B cell (primary cell): Measurements from ENCODE around the gene PRELID3B. TPM values are rescaled to one million over a fixed set of nuclear protein-coding genes. Genes with fewer than 3 reads are reported as not detected.

Experiments used
- ATAC-seq: fragments of 200-7000 bp; cut with Tn5 transposase; one replicate; pipeline ENCODE4 v1.10.0; 2021; ENCODE audit warnings: low read depth, mild to moderate bottlenecking, moderate number of reproducible peaks, moderate library complexity
- CTCF ChIA-PET: fragments of 350-600 bp; sonication (Branson Sonifier 250); formaldehyde crosslinking; loops from one replicate; lab custom pipeline; 2021; ENCODE audit warnings: antibody characterized with exemption, inconsistent platforms; lab: Charles Lee
- POLR2A ChIA-PET: fragments of 350-600 bp; sonication (Branson Sonifier 250); formaldehyde crosslinking; loops from one replicate; lab custom pipeline; 2021; ENCODE audit warnings: antibody characterized with exemption; lab: Charles Lee
- DNase-seq: peaks from one replicate; pipeline ENCODE4 v3.0.0; 2013
- H2AFZ ChIP-seq: 2 replicates; pipeline ENCODE4 v1.6.1; 2012; ENCODE audit warnings: mild to moderate bottlenecking, low read depth, low read length; ENCODE audit not compliant: insufficient read depth, poor library complexity, severe bottlenecking
- H3K27ac ChIP-seq, 2 donors: 1 replicate in 1 of 2; 2 replicates in 1 of 2; pipeline ENCODE4 v1.5.1; 2012 to 2013; ENCODE audit warnings: low read length in 2 of 2, mild to moderate bottlenecking in 2 of 2, moderate library complexity in 1 of 2
- H3K27me3 ChIP-seq, 4 experiments: fragments of 200-600 bp in 1 of 4; sonication (generic) in 1 of 4; replicated peaks in 1 of 4; 1 replicate in 2 of 4; 2 replicates in 2 of 4; pipeline versions ENCODE4 v1.6.1 to v1.7.0; 2013 to 2016; ENCODE audit warnings: low read length in 3 of 4, mild to moderate bottlenecking in 2 of 4, mixed read lengths in 1 of 4, moderate library complexity in 1 of 4; ENCODE audit not compliant: insufficient read depth in 4 of 4, control insufficient read depth in 3 of 4; ENCODE audit errors: control extremely low read depth in 1 of 4
- H3K36me3 ChIP-seq, 2 experiments: replicated peaks in 1 of 2; 1 replicate in 1 of 2; 2 replicates in 1 of 2; pipeline versions ENCODE4 v1.6.1 to v1.7.1; 2013; ENCODE audit warnings: low read length in 1 of 2; ENCODE audit not compliant: insufficient read depth in 2 of 2, control insufficient read depth in 1 of 2; ENCODE audit errors: control extremely low read depth in 1 of 2, extremely low read depth in 1 of 2
- H3K4me1 ChIP-seq, 2 donors: fragments of 200-600 bp in 1 of 2; sonication (generic) in 1 of 2; 1 replicate in 1 of 2; 2 replicates in 1 of 2; pipeline versions ENCODE4 v1.5.1 to v1.6.1; 2013 to 2017; ENCODE audit warnings: low read length in 2 of 2; ENCODE audit not compliant: control insufficient read depth in 2 of 2, insufficient read depth in 2 of 2
- H3K4me2 ChIP-seq: replicated peaks from 2 replicates; pipeline ENCODE3; 2012; ENCODE audit warnings: mild to moderate bottlenecking, low read depth, low read length; ENCODE audit not compliant: poor library complexity, severe bottlenecking
- H3K4me3 ChIP-seq, 5 experiments: fragments of 200-600 bp in 1 of 5; sonication (generic) in 1 of 5; 1 replicate in 3 of 5; 2 replicates in 2 of 5; pipeline versions ENCODE4 v1.5.1 to v1.7.0; 2011 to 2016; ENCODE audit warnings: low read length in 4 of 5, mild to moderate bottlenecking in 4 of 5, low read depth in 2 of 5, control low read depth in 1 of 5, moderate library complexity in 1 of 5; ENCODE audit not compliant: insufficient read depth in 1 of 5; ENCODE audit errors: control extremely low read depth in 1 of 5, extremely low read depth in 1 of 5
- H3K79me2 ChIP-seq: fragments of 200-600 bp; sonication (generic); one replicate; pipeline ENCODE4 v1.6.0; 2016; ENCODE audit warnings: low read length; ENCODE audit not compliant: control insufficient read depth, insufficient read depth
- H3K9ac ChIP-seq: fragments of 200-600 bp; sonication (generic); 2 replicates; pipeline ENCODE4 v1.6.1; 2017; ENCODE audit warnings: mild to moderate bottlenecking, low read length, moderate library complexity
- H3K9me3 ChIP-seq, 3 donors: one replicate each; pipeline versions ENCODE4 v1.6.1 to v1.7.1; 2013; ENCODE audit warnings: low read length in 2 of 3; ENCODE audit not compliant: control insufficient read depth in 2 of 3, insufficient read depth in 1 of 3; ENCODE audit errors: control extremely low read depth in 1 of 3
- H4K20me1 ChIP-seq: 2 replicates; pipeline ENCODE4 v1.6.0; 2012; ENCODE audit warnings: mild to moderate bottlenecking, low read length; ENCODE audit not compliant: insufficient read depth, control insufficient read depth, poor library complexity, severe bottlenecking
- H3K27ac Mint-ChIP-seq: one replicate; pipeline ENCODE4 v1.8.0; 2021; ENCODE audit warnings: mixed read lengths
- H3K27me3 Mint-ChIP-seq: one replicate; pipeline ENCODE4 v1.8.0; 2021; ENCODE audit warnings: mixed read lengths
- H3K4me1 Mint-ChIP-seq: one replicate; pipeline ENCODE4 v1.8.0; 2021; ENCODE audit warnings: mixed read lengths
- H3K4me3 Mint-ChIP-seq: one replicate; pipeline ENCODE4 v1.8.0; 2021; ENCODE audit warnings: mixed read lengths
- H3K9me3 Mint-ChIP-seq: one replicate; pipeline ENCODE4 v1.8.0; 2022; ENCODE audit warnings: mixed read lengths; ENCODE audit not compliant: insufficient read depth
- EZH2 ChIP-seq: IDR thresholded peaks from 2 replicates; pipeline ENCODE4 v1.6.1; 2012; ENCODE audit warnings: borderline replicate concordance, low read depth, mild to moderate bottlenecking, moderate library complexity, low read length; ENCODE audit not compliant: insufficient read depth, poor library complexity, severe bottlenecking
- WGBS: methylation state at CpG from one replicate; pipeline ENCODE4 v1.1.5; 2013; ENCODE audit warnings: missing lambda C conversion rate; ENCODE audit not compliant: insufficient coverage; 5-methylcytosine and 5-hydroxymethylcytosine counted together
- intact Hi-C: fragments of 100-400 bp; cut with micrococcal nuclease; formaldehyde crosslinking; loops from one replicate; pipeline ENCODE4 v1.10.0; 2022
- polyA plus RNA-seq: library from polyadenylated mRNA; depleted of rRNA; stranded (reverse); fragments of >200 nt; gene quantifications from 2 replicates; pipeline ENCODE4 v1.2.3, GENCODE V29; 2012
- total RNA-seq, 2 donors: library from RNA; stranded (reverse); fragments of 120-200 nt in 1 of 2; gene quantifications; 1 replicate in 1 of 2; 2 replicates in 1 of 2; pipeline versions ENCODE4 v1.2.3 to v1.2.4, GENCODE V29; 2013 to 2022
- TF ChIP-seq, protein P1 (sequence below): fragments of 200-600 bp; IDR thresholded peaks from one replicate; pipeline ENCODE4 v1.8.0; 2022; ENCODE audit warnings: antibody characterized with exemption, mild to moderate bottlenecking

The PRELID3B gene
- total and polyA plus RNA-seq, 2 donors (not counting 1 experiment from before 2014, with no cell fraction given): 24.1 to 46.8 TPM

- POLR2A ChIA-PET: interaction anchor here (0.6 kb wide), 1 partner anchor 66 kb away, joined by 6 read pairs; no protein-coding TSS in a partner anchor
- peaks cover 29% of the 10 kb centered on the region for H3K27me3 Mint-ChIP-seq
- intact Hi-C loops: no loop called here
- no peaks in the 10 kb centered on the region for H3K9me3 Mint-ChIP-seq
- DNase-seq (peak; percentile 35), ATAC-seq (no peak)
- H3K79me2 ChIP-seq: no peaks in the 10 kb centered on the region
- CTCF ChIA-PET: interaction anchor here (0.7 to 8.7 kb wide), 17 partner anchors 11 to 215 kb away, joined by 3 to 435 read pairs (median 3); no protein-coding TSS in a partner anchor
- no peak overlapping the region for H3K4me3 ChIP-seq
- H3K4me1 ChIP-seq: peaks cover 3 to 7% of the 10 kb centered on the region in 2 donors
- no peak overlapping the region for H3K4me3 Mint-ChIP-seq
- no CpG with 5 or more reads among the region's 3 CpGs for WGBS
- H3K27me3 ChIP-seq: peaks cover 0 to 16% (median 0%) of the 10 kb centered on the region in 4 experiments
- H3K27ac ChIP-seq: no peak overlapping the region
- H3K4me1 Mint-ChIP-seq: peaks cover 7% of the 10 kb centered on the region
- no peak overlapping the region for H3K27ac Mint-ChIP-seq
- H3K36me3 ChIP-seq: no peaks in the 10 kb centered on the region
- H3K9ac ChIP-seq: no peak overlapping the region
- H3K9me3 ChIP-seq: no peaks in the 10 kb centered on the region
- H3K4me2 ChIP-seq: no peak overlapping the region
- TF ChIP-seq EZH2: no peak
- TF ChIP-seq, protein P1, sequence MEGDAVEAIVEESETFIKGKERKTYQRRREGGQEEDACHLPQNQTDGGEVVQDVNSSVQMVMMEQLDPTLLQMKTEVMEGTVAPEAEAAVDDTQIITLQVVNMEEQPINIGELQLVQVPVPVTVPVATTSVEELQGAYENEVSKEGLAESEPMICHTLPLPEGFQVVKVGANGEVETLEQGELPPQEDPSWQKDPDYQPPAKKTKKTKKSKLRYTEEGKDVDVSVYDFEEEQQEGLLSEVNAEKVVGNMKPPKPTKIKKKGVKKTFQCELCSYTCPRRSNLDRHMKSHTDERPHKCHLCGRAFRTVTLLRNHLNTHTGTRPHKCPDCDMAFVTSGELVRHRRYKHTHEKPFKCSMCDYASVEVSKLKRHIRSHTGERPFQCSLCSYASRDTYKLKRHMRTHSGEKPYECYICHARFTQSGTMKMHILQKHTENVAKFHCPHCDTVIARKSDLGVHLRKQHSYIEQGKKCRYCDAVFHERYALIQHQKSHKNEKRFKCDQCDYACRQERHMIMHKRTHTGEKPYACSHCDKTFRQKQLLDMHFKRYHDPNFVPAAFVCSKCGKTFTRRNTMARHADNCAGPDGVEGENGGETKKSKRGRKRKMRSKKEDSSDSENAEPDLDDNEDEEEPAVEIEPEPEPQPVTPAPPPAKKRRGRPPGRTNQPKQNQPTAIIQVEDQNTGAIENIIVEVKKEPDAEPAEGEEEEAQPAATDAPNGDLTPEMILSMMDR: peak; percentile 69
- H2AFZ ChIP-seq: no peak overlapping the region
- no peaks in the 10 kb centered on the region for H4K20me1 ChIP-seq
Observed at GRCh38 chr20:59082077-59082740, 39.6 kb upstream of the PRELID3B start.

DNA sequence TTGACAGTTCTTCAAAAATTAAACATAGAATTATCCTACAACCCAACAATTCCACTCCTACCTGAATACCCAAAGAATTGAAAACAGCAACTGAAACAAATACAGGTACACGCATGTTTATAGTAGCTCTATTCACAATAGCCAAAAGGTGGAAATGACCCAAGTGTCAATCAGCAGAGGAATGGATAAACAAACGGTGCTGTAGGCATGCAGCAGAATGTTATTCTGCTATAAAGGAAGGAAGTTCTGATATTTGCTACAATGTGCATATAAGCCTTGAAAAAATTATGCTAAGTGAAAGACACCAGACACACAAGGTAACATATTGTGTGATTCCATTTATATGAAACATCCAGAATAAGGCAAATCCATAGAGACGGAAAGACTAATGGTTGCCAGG, 38.5 kb upstream of the PRELID3B start:
- no peak overlapping the region for H3K27ac Mint-ChIP-seq
- Histone ChIP-seq H3K36me3 (no peaks in the 10 kb centered on the region), H3K27ac (no peak overlapping the region), H3K9ac (no peak overlapping the region), H3K4me1 (peaks cover 3 to 7% of the 10 kb centered on the region in 2 donors), H3K4me2 (no peak overlapping the region), H3K27me3 (peaks cover 0 to 16% (median 1%) of the 10 kb centered on the region in 4 experiments), H3K9me3 (no peaks in the 10 kb centered on the region), H2AFZ (no peak overlapping the region), H3K4me3 (no peak overlapping the region), H3K79me2 (no peaks in the 10 kb centered on the region), H4K20me1 (no peaks in the 10 kb centered on the region)
- CTCF ChIA-PET: interaction anchor here (0.6 to 1.3 kb wide), 2 partner anchors 140 to 211 kb away, joined by 3 to 6 read pairs; no protein-coding TSS in a partner anchor
- ATAC-seq: no peak
- POLR2A ChIA-PET: no interaction called here
- TF ChIP-seq, protein P1: no peak
- TF ChIP-seq EZH2: no peak
- intact Hi-C loops: no loop called here
- peaks cover 7% of the 10 kb centered on the region for H3K4me1 Mint-ChIP-seq
- peaks cover 31% of the 10 kb centered on the region for H3K27me3 Mint-ChIP-seq
- no CpG with 5 or more reads among the region's 3 CpGs for WGBS
- no peak for DNase-seq
- H3K9me3 Mint-ChIP-seq: no peaks in the 10 kb centered on the region
- H3K4me3 Mint-ChIP-seq: no peak overlapping the region
